ENCODE measurements around the gene SLC35A1.

SLC35A1 gene

GRCh38 chr6:87529221-87529620, 56.4 kb downstream of the SLC35A1 start:
- no peak for DNase-seq (ENCODE audit: low spot score)
- FAIRE-seq: no peak

- DNase-seq (ENCODE audit: low spot score): no peak
- no peak for FAIRE-seq
These were observed 61.7 kb downstream of the SLC35A1 start for GRCh38 chr6:87534377-87535047.

GRCh38 chr6:87538510-87539260, 65.9 kb downstream of the SLC35A1 start:
- no peak for FAIRE-seq
- DNase-seq (ENCODE audit: low spot score): no peak

- FAIRE-seq (no peak), DNase-seq (ENCODE audit: low spot score) (no peak)
These were observed 66.8 kb downstream of the SLC35A1 start for GRCh38 chr6:87539554-87539953.

- no peak for DNase-seq (ENCODE audit: low spot score)
- FAIRE-seq: no peak
These were observed 67.8 kb downstream of the SLC35A1 start for GRCh38 chr6:87540539-87540938.

GRCh38 chr6:87541041-87541440, 68.3 kb downstream of the SLC35A1 start:
- DNase-seq (ENCODE audit: low spot score) (no peak), FAIRE-seq (no peak)

GRCh38 chr6:87541744-87542143, 69.0 kb downstream of the SLC35A1 start:
- FAIRE-seq (no peak), DNase-seq (ENCODE audit: low spot score) (no peak)

GRCh38 chr6:87543696-87544473, 71.1 kb downstream of the SLC35A1 start:
- DNase-seq (ENCODE audit: low spot score) (no peak), FAIRE-seq (no peak)

GRCh38 chr6:87544474-87544735, 71.6 kb downstream of the SLC35A1 start:
- DNase-seq (ENCODE audit: low spot score): no peak
- no peak for FAIRE-seq

GRCh38 chr6:87551799-87552198, 79.0 kb downstream of the SLC35A1 start:
- no peak for DNase-seq (ENCODE audit: low spot score)
- no peak for FAIRE-seq

- DNase-seq (ENCODE audit: low spot score) (no peak), FAIRE-seq (no peak)
These were observed 80.5 kb downstream of the SLC35A1 start for GRCh38 chr6:87553159-87553765.

GRCh38 chr6:87555506-87555905, 82.7 kb downstream of the SLC35A1 start:
- DNase-seq (ENCODE audit: low spot score): no peak
- FAIRE-seq: no peak

- DNase-seq (ENCODE audit: low spot score): no peak
- FAIRE-seq: no peak
These were observed 85.7 kb downstream of the SLC35A1 start for GRCh38 chr6:87558446-87558845.

GRCh38 chr6:87561017-87561416, 88.2 kb downstream of the SLC35A1 start:
- no peak for FAIRE-seq
- DNase-seq (ENCODE audit: low spot score): no peak

Measured in RCC 7860 (cell line).